BE2C (cell line): ENCODE measurements around the gene ARSI.

Source experiments
- DNase-seq: peaks from one replicate; pipeline ENCODE4 v3.0.0-alpha.2; 2020
- H3K27me3 ChIP-seq: fragments of 250-450 bp; sonication (Bioruptor Pico); 2 replicates; pipeline ENCODE4 v1.5.1; 2020; ENCODE audit warnings: mild to moderate bottlenecking
- H3K36me3 ChIP-seq: fragments of 250-450 bp; sonication (Bioruptor Pico); 2 replicates; pipeline ENCODE4 v1.5.1; 2020; ENCODE audit warnings: mild to moderate bottlenecking
- H3K4me1 ChIP-seq: fragments of 250-450 bp; sonication (Bioruptor Pico); 2 replicates; pipeline ENCODE4 v1.5.1; 2020
- H3K4me3 ChIP-seq: 2 replicates; pipeline ENCODE4 v1.5.1; 2011; ENCODE audit warnings: low read depth, low read length
- H3K9me3 ChIP-seq: fragments of 250-450 bp; sonication (Bioruptor Pico); 2 replicates; pipeline ENCODE4 v1.5.1; 2020
- CTCF ChIP-seq: IDR thresholded peaks from 2 replicates; pipeline ENCODE4 v1.5.1; 2012; ENCODE audit warnings: mild to moderate bottlenecking, low read depth, low read length

ARSI gene

GRCh38 chr5:150289551-150290390 is 12.9 kb downstream of the ARSI start, which contains the start of gene CAMK2A:
CAMK2A (minus strand) TSS chr5:150289773; CDS start chr5:150289625, 148 bp downstream.
- Histone ChIP-seq H3K27me3 (no peaks in the 10 kb centered on the region), H3K36me3 (no peaks in the 10 kb centered on the region), H3K4me1 (peaks cover 26% of the 10 kb centered on the region), H3K9me3 (no peaks in the 10 kb centered on the region), H3K4me3 (no peak within 1 kb of the TSS)
- no peak for TF ChIP-seq CTCF
- DNase-seq = no peak

- Histone ChIP-seq H3K9me3 (no peaks in the 10 kb centered on the region), H3K4me3 (no peak overlapping the region), H3K36me3 (no peaks in the 10 kb centered on the region), H3K27me3 (no peaks in the 10 kb centered on the region), H3K4me1 (peaks cover 26% of the 10 kb centered on the region)
- DNase-seq = no peak
- no peak for TF ChIP-seq CTCF
Observed at GRCh38 chr5:150288791-150289190, 13.9 kb downstream of the ARSI start.

- H3K27me3 ChIP-seq = no peaks in the 10 kb centered on the region
- no peaks in the 10 kb centered on the region for H3K36me3 ChIP-seq
- no peak for TF ChIP-seq CTCF
- H3K4me1 ChIP-seq = peaks cover 22% of the 10 kb centered on the region
- DNase-seq = no peak
- H3K4me3 ChIP-seq = no peak overlapping the region
- no peaks in the 10 kb centered on the region for H3K9me3 ChIP-seq
Observed at GRCh38 chr5:150288361-150288760, 14.3 kb downstream of the ARSI start.

GRCh38 chr5:150286820-150287219 is 15.9 kb downstream of the ARSI start:
- Histone ChIP-seq H3K4me1 (peaks cover 15% of the 10 kb centered on the region), H3K4me3 (no peak overlapping the region), H3K36me3 (no peaks in the 10 kb centered on the region), H3K9me3 (no peaks in the 10 kb centered on the region), H3K27me3 (no peaks in the 10 kb centered on the region)
- peak; percentile 82 for TF ChIP-seq CTCF
- peak; percentile 77 for DNase-seq

DNA sequence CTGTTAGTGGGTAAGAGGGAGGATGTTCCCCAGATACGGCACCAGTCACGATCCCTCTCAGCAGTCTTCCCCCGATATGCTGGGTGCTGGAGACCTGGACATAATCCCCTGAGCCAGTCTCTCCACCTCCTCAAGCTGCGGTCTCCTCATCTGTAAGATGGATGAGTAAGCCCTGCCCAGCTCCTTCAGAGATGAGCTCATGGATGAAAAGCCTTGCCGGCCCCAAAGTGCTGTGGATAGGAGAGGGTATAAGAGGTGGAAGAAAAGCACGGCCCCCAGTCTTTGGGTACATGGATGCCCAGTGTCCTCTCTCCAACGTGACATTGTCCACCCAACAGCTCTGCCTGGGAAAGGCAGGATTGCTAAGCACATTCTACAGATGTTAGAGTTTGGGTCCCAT is 17.6 kb downstream of the ARSI start:
- TF ChIP-seq CTCF = no peak
- Histone ChIP-seq H3K4me3 (no peak overlapping the region), H3K4me1 (peaks cover 15% of the 10 kb centered on the region), H3K9me3 (no peaks in the 10 kb centered on the region), H3K27me3 (no peaks in the 10 kb centered on the region), H3K36me3 (no peaks in the 10 kb centered on the region)
- DNase-seq = no peak

- no peak for DNase-seq
- Histone ChIP-seq H3K4me3 (no peak overlapping the region), H3K36me3 (no peaks in the 10 kb centered on the region), H3K9me3 (no peaks in the 10 kb centered on the region), H3K27me3 (no peaks in the 10 kb centered on the region), H3K4me1 (peaks cover 19% of the 10 kb centered on the region)
- TF ChIP-seq CTCF = no peak
Observed at GRCh38 chr5:150284311-150284710, 18.4 kb downstream of the ARSI start.
